Muscle of back (tissue), 10 donors: Measurements from ENCODE around the gene CCL15. TPM values are rescaled to one million over a fixed set of nuclear protein-coding genes. Genes with fewer than 3 reads are reported as not detected.

ENCODE experiments used
- polyA plus RNA-seq, 10 donors: library from polyadenylated mRNA; unstranded; fragments of 120-200 nt; gene quantifications; one replicate each; pipeline ENCODE4 v1.2.1, GENCODE V29; 2013; ENCODE audit not compliant: insufficient read length in 10 of 10

Gene CCL15
- polyA plus RNA-seq, 10 donors = 0.19 TPM; not detected in 9

Other genes with a start within 250 kb of the CCL15 start
- not detected for gene GAS2L2, start 248.3 kb downstream of the CCL15 start, polyA plus RNA-seq
- gene C17orf50, start 240.7 kb downstream of the CCL15 start, polyA plus RNA-seq = not detected
- 1 to 10 TPM; 1.6 to 5.0 (median 3.2) TPM for gene MMP28, start 205.9 kb downstream of the CCL15 start, polyA plus RNA-seq
- 100 to 1,000 TPM in 9 of 10 donors, 10 to 100 TPM in 1; 94.1 to 155 (median 124) TPM for gene TAF15, start 192.1 kb downstream of the CCL15 start, polyA plus RNA-seq
- gene HEATR9, start 132.7 kb downstream of the CCL15 start, polyA plus RNA-seq = not detected
- 1 to 10 TPM in 6 of 10 donors, under 1 TPM in 4; 0.41 to 7.3 (median 1.2) TPM for gene CCL5, start 121.2 kb downstream of the CCL15 start, polyA plus RNA-seq
- gene RDM1, start 70.8 kb downstream of the CCL15 start, polyA plus RNA-seq = 1 to 10 TPM in 2 of 10 donors, under 1 TPM in 8; 0.20 to 1.5 (median 0.60) TPM
- gene LYZL6, start 57.8 kb downstream of the CCL15 start, polyA plus RNA-seq = not detected
- gene CCL16, start 20.1 kb downstream of the CCL15 start, polyA plus RNA-seq = under 1 TPM in 9 of 10 donors, not detected in 1; 0.11 to 0.56 (median 0.17) TPM
- gene CCL14, start 14.8 kb downstream of the CCL15 start, polyA plus RNA-seq = 10 to 100 TPM; 17.4 to 41.0 (median 32.6) TPM
- under 1 TPM in 1 of 10 donors, not detected in 9; 0.32 TPM for gene CCL23, start 16.4 kb upstream of the CCL15 start, polyA plus RNA-seq
- under 1 TPM in 2 of 10 donors, not detected in 8; 0.18 to 0.23 TPM for gene CCL18, start 62.7 kb upstream of the CCL15 start, polyA plus RNA-seq
- 10 to 100 TPM in 3 of 10 donors, 1 to 10 TPM in 6, under 1 TPM in 1; 0.79 to 16.5 (median 6.4) TPM for gene CCL3, start 88.6 kb upstream of the CCL15 start, polyA plus RNA-seq
- gene CCL4, start 102.3 kb upstream of the CCL15 start, polyA plus RNA-seq = 10 to 100 TPM in 1 of 10 donors, 1 to 10 TPM in 8, under 1 TPM in 1; 0.48 to 16.8 (median 3.3) TPM
- gene TBC1D3B, start 175.1 kb upstream of the CCL15 start, polyA plus RNA-seq = 10 to 100 TPM in 3 of 10 donors, 1 to 10 TPM in 7; 2.9 to 16.2 (median 7.5) TPM
- gene CCL3L1, start 195.2 kb upstream of the CCL15 start, polyA plus RNA-seq = 10 to 100 TPM in 1 of 10 donors, 1 to 10 TPM in 3, under 1 TPM in 5, not detected in 1; 0.25 to 11.4 (median 0.95) TPM
- gene CCL4L2, start 209.5 kb upstream of the CCL15 start, polyA plus RNA-seq = 10 to 100 TPM in 1 of 10 donors, 1 to 10 TPM in 6, under 1 TPM in 2, not detected in 1; 0.74 to 21.4 (median 2.5) TPM